SK-N-SH (cell line): Measurements from ENCODE around the gene OSBPL7. TPM values are rescaled to one million over a fixed set of nuclear protein-coding genes. Genes with fewer than 3 reads are reported as not detected.
"Not testable (repeated sequence)": the region's sequence is repeated elsewhere in the genome, so short reads cannot be mapped to it uniquely, and the experiment has no call there.

Experiments
- CTCF ChIA-PET: fragments of 300-600, 350-600 bp; formaldehyde crosslinking; extraction: SDS; loops from one replicate; lab custom pipeline; 2021; lab: Yijun Ruan, JAX
- POLR2A ChIA-PET: fragments of 350-600 bp; sonication (Branson Sonifier 250); formaldehyde crosslinking; extraction: SDS; loops from one replicate; lab custom pipeline; 2020; ENCODE audit warnings: antibody characterized with exemption, inconsistent platforms; lab: Yijun Ruan, JAX
- DNase-seq: peaks from one replicate; pipeline ENCODE4 v3.0.0; 2012
- H2AFZ ChIP-seq: fragments of 200-600 bp; sonication (generic); 2 replicates; pipeline ENCODE4 v1.8.1; 2016; ENCODE audit warnings: antibody characterized with exemption, mild to moderate bottlenecking, low read depth
- H3F3A ChIP-seq: fragments of 200-600 bp; sonication (generic); replicated peaks from 2 replicates; pipeline ENCODE3; 2016; ENCODE audit warnings: antibody characterized with exemption, mild to moderate bottlenecking; ENCODE audit not compliant: insufficient read depth
- H3K27ac ChIP-seq, 2 experiments: fragments of 200-500 bp in 1 of 2; fragments of 200-600 bp in 1 of 2; sonication (Bioruptor generic) in 1 of 2; sonication (generic), shearing (Covaris generic) in 1 of 2; 2 replicates each; pipeline versions ENCODE4 v1.5.1 to v1.6.1; 2014 to 2016; ENCODE audit warnings: low read depth in 2 of 2, inconsistent platforms in 1 of 2, low read length in 1 of 2, mild to moderate bottlenecking in 1 of 2, mixed read lengths in 1 of 2
- H3K27me3 ChIP-seq: fragments of 200-600 bp; sonication (generic), shearing (Covaris generic); 2 replicates; pipeline ENCODE4 v1.6.1; 2016; ENCODE audit warnings: mixed run types; ENCODE audit not compliant: insufficient read depth
- H3K36me3 ChIP-seq, 2 experiments: fragments of 200-500 bp in 1 of 2; fragments of 200-600 bp in 1 of 2; sonication (Bioruptor generic) in 1 of 2; sonication (generic) in 1 of 2; replicated peaks in 1 of 2; 2 replicates each; pipeline versions ENCODE3 to v1.5.1; 2014 to 2016; ENCODE audit warnings: low read length in 1 of 2, mild to moderate bottlenecking in 1 of 2; ENCODE audit not compliant: insufficient read depth in 2 of 2, control insufficient read depth in 1 of 2
- H3K4me1 ChIP-seq, 2 experiments: fragments of 200-500 bp in 1 of 2; fragments of 200-600 bp in 1 of 2; sonication (Bioruptor generic) in 1 of 2; sonication (generic), shearing (Covaris generic) in 1 of 2; 2 replicates each; pipeline versions ENCODE4 v1.5.1 to v1.6.1; 2014 to 2016; ENCODE audit warnings: low read depth in 1 of 2, low read length in 1 of 2, mixed run types in 1 of 2; ENCODE audit not compliant: insufficient read depth in 2 of 2, control insufficient read depth in 1 of 2
- H3K4me2 ChIP-seq: fragments of 200-600 bp; sonication (generic), shearing (Covaris generic); 2 replicates; pipeline ENCODE4 v1.6.1; 2017; ENCODE audit warnings: mixed run types
- H3K4me3 ChIP-seq, 2 experiments: fragments of 200-500 bp in 1 of 2; fragments of 200-600 bp in 1 of 2; sonication (Bioruptor generic) in 1 of 2; sonication (generic), shearing (Covaris generic) in 1 of 2; 2 replicates each; pipeline versions ENCODE4 v1.5.1 to v1.8.1; 2014 to 2016; ENCODE audit warnings: low read depth in 2 of 2, inconsistent platforms in 1 of 2, low read length in 1 of 2, mild to moderate bottlenecking in 1 of 2, mixed read lengths in 1 of 2, moderate library complexity in 1 of 2
- H3K79me2 ChIP-seq: fragments of 200-600 bp; sonication (generic); 2 replicates; pipeline ENCODE4 v1.8.1; 2017; ENCODE audit warnings: mild to moderate bottlenecking; ENCODE audit not compliant: insufficient read depth
- H3K9ac ChIP-seq: fragments of 200-600 bp; sonication (generic); 2 replicates; pipeline ENCODE4 v1.6.1; 2017; ENCODE audit warnings: mixed run types
- H3K9me2 ChIP-seq: fragments of 200-600 bp; sonication (generic); 2 replicates; pipeline ENCODE4 v1.6.1; 2017; ENCODE audit warnings: mixed run types
- H3K9me3 ChIP-seq: fragments of 200-600 bp; sonication (generic); 2 replicates; pipeline ENCODE4 v1.6.1; 2017; ENCODE audit warnings: mixed run types, mild to moderate bottlenecking, moderate library complexity
- H4K20me1 ChIP-seq: fragments of 200-600 bp; sonication (generic); 2 replicates; pipeline ENCODE4 v1.6.1; 2017; ENCODE audit warnings: mild to moderate bottlenecking, mixed run types; ENCODE audit not compliant: insufficient read depth
- EP300 ChIP-seq, 2 experiments: IDR thresholded peaks; 2 replicates each; pipeline versions ENCODE4 v1.4.0 to v1.6.1; 2012; ENCODE audit warnings: borderline replicate concordance in 1 of 2, low read depth in 1 of 2, low read length in 1 of 2
- MAX ChIP-seq: IDR thresholded peaks from 2 replicates; pipeline ENCODE4 v1.4.0; 2012; ENCODE audit warnings: low read depth
- NFIC ChIP-seq: IDR thresholded peaks from 2 replicates; pipeline ENCODE4 v1.4.0; 2012; ENCODE audit warnings: borderline replicate concordance
- POLR2AphosphoS5 ChIP-seq: IDR thresholded peaks from 2 replicates; pipeline ENCODE4 v1.6.1; 2012; ENCODE audit warnings: low read depth, low read length
- RAD21 ChIP-seq: IDR thresholded peaks from 2 replicates; pipeline ENCODE4 v1.6.1; 2012; ENCODE audit warnings: mild to moderate bottlenecking, low read length
- RFX5 ChIP-seq: IDR thresholded peaks from 2 replicates; pipeline ENCODE4 v1.6.1; 2012; ENCODE audit warnings: mild to moderate bottlenecking, improper control_type of control experiment, low read length
- SMC3 ChIP-seq: IDR thresholded peaks from 2 replicates; pipeline ENCODE4 v1.6.1; 2012; ENCODE audit warnings: low read depth, low read length, improper control_type of control experiment
- TCF12 ChIP-seq: IDR thresholded peaks from 2 replicates; pipeline ENCODE4 v1.4.0; 2012
- WGBS: methylation state at CpG from one replicate; pipeline ENCODE4 v1.1.6; 2017; ENCODE audit warnings: low lambda C conversion rate; 5-methylcytosine and 5-hydroxymethylcytosine counted together
- polyA plus RNA-seq, 3 experiments: library from polyadenylated mRNA; depleted of rRNA; stranded (reverse); fragments of >200 nt; gene quantifications; 2 replicates each; pipeline ENCODE4 v1.2.3, GENCODE V29; 2012
- TF ChIP-seq, protein P1 (sequence below): IDR thresholded peaks from 2 replicates; pipeline ENCODE4; 2012

The OSBPL7 gene
- polyA plus RNA-seq, 1 of the 3 experiments (the other 2 are of a cell fraction) = 23.7 TPM

- TF ChIP-seq TCF12 (no peak), NFIC (no peak), RAD21 (no peak), MAX (no peak), RFX5 (no peak)
- CTCF ChIA-PET = interaction anchor here (1.1 to 12.0 kb wide), 6 partner anchors 11 to 65 kb away, joined by 3 to 88 read pairs (median 7); no protein-coding TSS in a partner anchor
- WGBS = 0% methylated on average over 1 of the region's 1 CpG
Observed at GRCh38 chr17:47774987-47775580, 46.5 kb downstream of the OSBPL7 start.

DNA sequence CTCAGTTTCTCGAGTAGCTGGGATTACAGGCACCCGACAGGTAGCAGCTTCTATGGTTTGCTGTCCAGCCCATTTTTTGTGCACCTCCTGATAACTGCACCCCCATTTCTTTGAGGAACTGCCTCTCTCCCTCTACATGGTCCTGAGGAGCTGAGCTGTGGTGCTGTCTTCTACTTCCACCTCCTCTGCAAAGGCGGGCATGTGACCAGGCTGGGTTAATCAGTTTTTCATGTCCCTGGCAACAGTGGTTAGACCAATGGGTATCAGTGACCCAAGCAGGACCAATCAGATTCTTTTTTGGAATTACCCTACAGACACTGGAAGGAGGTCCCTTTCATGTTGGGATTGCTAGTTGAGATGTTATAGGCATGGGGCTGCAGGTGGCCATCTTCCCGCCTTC, 47.3 kb downstream of the OSBPL7 start:
- H3K4me2 ChIP-seq = no peak overlapping the region
- no peaks in the 10 kb centered on the region for H3K36me3 ChIP-seq
- no peak overlapping the region for H3K9ac ChIP-seq
- H2AFZ ChIP-seq = no peak overlapping the region
- H3K4me3 ChIP-seq = no peak overlapping the region
- no peaks in the 10 kb centered on the region for H3K9me2 ChIP-seq
- H3F3A ChIP-seq = no peaks in the 10 kb centered on the region
- no peaks in the 10 kb centered on the region for H3K79me2 ChIP-seq
- H3K4me1 ChIP-seq = no peaks in the 10 kb centered on the region
- WGBS = 0% methylated on average over 4 of the region's 4 CpGs
- peaks cover 66% of the 10 kb centered on the region for H3K27me3 ChIP-seq
- TF ChIP-seq, protein P1, sequence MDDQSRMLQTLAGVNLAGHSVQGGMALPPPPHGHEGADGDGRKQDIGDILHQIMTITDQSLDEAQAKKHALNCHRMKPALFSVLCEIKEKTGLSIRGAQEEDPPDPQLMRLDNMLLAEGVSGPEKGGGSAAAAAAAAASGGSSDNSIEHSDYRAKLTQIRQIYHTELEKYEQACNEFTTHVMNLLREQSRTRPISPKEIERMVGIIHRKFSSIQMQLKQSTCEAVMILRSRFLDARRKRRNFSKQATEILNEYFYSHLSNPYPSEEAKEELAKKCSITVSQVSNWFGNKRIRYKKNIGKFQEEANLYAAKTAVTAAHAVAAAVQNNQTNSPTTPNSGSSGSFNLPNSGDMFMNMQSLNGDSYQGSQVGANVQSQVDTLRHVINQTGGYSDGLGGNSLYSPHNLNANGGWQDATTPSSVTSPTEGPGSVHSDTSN = no peak
- TF ChIP-seq EP300 (IDR thresholded peaks at IDR 0.05; ENCODE audit: borderline replicate concordance in 1 of 2, low read depth in 1 of 2, low read length in 1 of 2) = no peak
- TF ChIP-seq POLR2AphosphoS5 = no peak
- TF ChIP-seq MAX = no peak
- TF ChIP-seq SMC3 = no peak
- no peak for TF ChIP-seq TCF12
- no peak for DNase-seq
- peaks cover 7% of the 10 kb centered on the region; the same call in 1 of the 2 replicates for H3K9me3 ChIP-seq
- ChIA-PET POLR2A (no interaction called here), CTCF (interaction anchor here (0.6 to 12.0 kb wide), 5 partner anchors 16 to 28 kb away, joined by 3 to 88 read pairs (median 5); no protein-coding TSS in a partner anchor)
- no peak overlapping the region for H3K27ac ChIP-seq
- no peaks in the 10 kb centered on the region for H4K20me1 ChIP-seq

More at GRCh38 chr17:47774987-47775580, 46.5 kb downstream of the OSBPL7 start:
- H3K4me2 ChIP-seq = no peak overlapping the region
- no peak overlapping the region for H2AFZ ChIP-seq
- no peaks in the 10 kb centered on the region for H3K36me3 ChIP-seq
- H3K9me2 ChIP-seq = no peaks in the 10 kb centered on the region
- H3K4me3 ChIP-seq = no peak overlapping the region
- H3K27me3 ChIP-seq = peaks cover 61% of the 10 kb centered on the region
- no peaks in the 10 kb centered on the region for H3K79me2 ChIP-seq
- POLR2A ChIA-PET = no interaction called here
- H3K4me1 ChIP-seq = no peaks in the 10 kb centered on the region
- no peaks in the 10 kb centered on the region for H3F3A ChIP-seq
- no peak for DNase-seq
- H3K9ac ChIP-seq = no peak overlapping the region
- H4K20me1 ChIP-seq = no peaks in the 10 kb centered on the region
- no peak overlapping the region for H3K27ac ChIP-seq
- H3K9me3 ChIP-seq = peaks cover 7% of the 10 kb centered on the region; the same call in 1 of the 2 replicates

DNA sequence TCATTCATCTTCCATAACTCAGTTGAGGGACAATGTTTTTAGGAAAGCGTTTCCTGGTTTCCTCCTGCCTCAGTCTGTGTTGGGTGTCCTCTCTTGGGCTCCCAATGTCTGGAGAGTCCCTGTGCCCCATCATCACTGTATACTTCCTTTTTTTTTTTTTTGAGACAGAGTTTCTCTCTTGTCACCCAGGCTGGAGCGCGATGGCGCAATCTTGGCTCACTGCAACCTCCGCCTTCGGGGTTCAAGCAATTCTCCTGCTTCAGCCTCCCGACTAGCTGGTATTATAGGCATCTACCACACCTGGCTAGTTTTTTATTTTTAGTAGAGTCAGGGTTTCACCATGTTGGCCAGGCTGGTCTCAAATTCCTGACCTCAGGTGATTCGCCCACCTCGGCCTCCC, 47.9 kb downstream of the OSBPL7 start:
- DNase-seq, H3K9ac ChIP-seq, H3K9me2 ChIP-seq, H3K79me2 ChIP-seq, H3K9me3 ChIP-seq, H3K4me3 ChIP-seq, POLR2A ChIA-PET, H3K4me1 ChIP-seq, H3F3A ChIP-seq, H3K27ac ChIP-seq, H4K20me1 ChIP-seq, H2AFZ ChIP-seq, H3K4me2 ChIP-seq, H3K36me3 ChIP-seq: not testable (repeated sequence)
- CTCF ChIA-PET = interaction anchor here (0.6 to 12.0 kb wide), 7 partner anchors 16 to 31 kb away, joined by 3 to 88 read pairs (median 5); no protein-coding TSS in a partner anchor
- WGBS = 54% methylated on average over 9 of the region's 9 CpGs
- H3K27me3 ChIP-seq = peaks cover 70% of the 10 kb centered on the region
